Osteoblast (primary cell): Measurements from ENCODE around the gene VGLL4. TPM values are rescaled to one million over a fixed set of nuclear protein-coding genes. Genes with fewer than 3 reads are reported as not detected.

Source experiments
- DNase-seq: peaks from one replicate; pipeline ENCODE4 v3.0.0; 2011; ENCODE audit warnings: low spot score, mixed read lengths; ENCODE audit not compliant: insufficient read length; ENCODE audit errors: missing footprints
- H2AFZ ChIP-seq: 2 replicates; pipeline ENCODE4 v1.6.0; 2011; ENCODE audit warnings: mild to moderate bottlenecking, low read length
- H3K27ac ChIP-seq: 2 replicates; pipeline ENCODE4 v1.5.1; 2011; ENCODE audit warnings: mild to moderate bottlenecking, low read depth, low read length, moderate library complexity
- H3K27me3 ChIP-seq: 2 replicates; pipeline ENCODE4 v1.6.0; 2012; ENCODE audit warnings: mild to moderate bottlenecking, control low read depth, inconsistent platforms, low read length, moderate library complexity; ENCODE audit not compliant: insufficient read depth
- H3K36me3 ChIP-seq: 2 replicates; pipeline ENCODE4 v1.5.1; 2011; ENCODE audit warnings: mild to moderate bottlenecking, low read length, control low read depth, moderate library complexity; ENCODE audit not compliant: insufficient read depth
- H3K4me1 ChIP-seq: 2 replicates; pipeline ENCODE4 v1.5.1; 2011; ENCODE audit warnings: mild to moderate bottlenecking, low read length, control low read depth, moderate library complexity; ENCODE audit not compliant: insufficient read depth
- H3K4me2 ChIP-seq: 2 replicates; pipeline ENCODE4 v1.6.0; 2011; ENCODE audit warnings: mild to moderate bottlenecking, low read length; ENCODE audit not compliant: insufficient read depth
- H3K4me3 ChIP-seq: fragments of 200-600 bp; sonication (generic); 3 replicates; pipeline ENCODE4 v1.5.1; 2012; ENCODE audit warnings: mild to moderate bottlenecking, low read length, inconsistent platforms; ENCODE audit not compliant: insufficient read depth
- H3K79me2 ChIP-seq: 2 replicates; pipeline ENCODE4 v1.6.0; 2012; ENCODE audit warnings: mild to moderate bottlenecking, low read length, control low read depth, inconsistent platforms; ENCODE audit not compliant: insufficient read depth
- H3K9me3 ChIP-seq: 2 replicates; pipeline ENCODE4 v1.5.1; 2011; ENCODE audit warnings: low read depth, low read length, control low read depth
- H4K20me1 ChIP-seq: 2 replicates; pipeline ENCODE4 v1.6.0; 2012; ENCODE audit warnings: mild to moderate bottlenecking, low read length, control low read depth; ENCODE audit not compliant: insufficient read depth
- CTCF ChIP-seq: IDR thresholded peaks from 2 replicates; pipeline ENCODE4 v1.5.1; 2011; ENCODE audit warnings: mild to moderate bottlenecking, low read depth, low read length, moderate library complexity; ENCODE audit errors: extremely low read depth
- total RNA-seq: library from RNA; depleted of rRNA; stranded (reverse); fragments of >200 nt; gene quantifications from 2 replicates; pipeline ENCODE4 v1.2.3, GENCODE V29; 2012

The VGLL4 gene
- total RNA-seq, 1 donor = 68.8 TPM

GRCh38 chr3:11566916-11567315 is 76.8 kb downstream of the VGLL4 start:
- no peak overlapping the region for H3K4me2 ChIP-seq
- H3K9me3 ChIP-seq = no peaks in the 10 kb centered on the region
- no peak overlapping the region for H2AFZ ChIP-seq
- H3K27ac ChIP-seq = peak overlapping the region; percentile 100
- peaks cover 87% of the 10 kb centered on the region for H3K79me2 ChIP-seq
- H3K27me3 ChIP-seq = no peaks in the 10 kb centered on the region
- TF ChIP-seq CTCF = no peak
- no peak for DNase-seq
- no peak overlapping the region for H3K4me3 ChIP-seq
- peaks cover 43% of the 10 kb centered on the region for H3K36me3 ChIP-seq
- H4K20me1 ChIP-seq = peaks cover 3% of the 10 kb centered on the region
- H3K4me1 ChIP-seq = peaks cover 50% of the 10 kb centered on the region

- peaks cover 47% of the 10 kb centered on the region for H3K4me1 ChIP-seq
- H3K27ac ChIP-seq = peak overlapping the region; percentile 100
These were observed 77.2 kb downstream of the VGLL4 start for GRCh38 chr3:11566478-11566877.

GRCh38 chr3:11565932-11566331 is 77.8 kb downstream of the VGLL4 start:
- peaks cover 42% of the 10 kb centered on the region for H3K4me1 ChIP-seq
- H3K9me3 ChIP-seq = no peaks in the 10 kb centered on the region
- H3K27me3 ChIP-seq = no peaks in the 10 kb centered on the region
- TF ChIP-seq CTCF = no peak
- peaks cover 48% of the 10 kb centered on the region for H3K36me3 ChIP-seq
- peak overlapping the region; percentile 100 for H3K27ac ChIP-seq
- no peak overlapping the region for H3K4me2 ChIP-seq
- no peak for DNase-seq
- H3K4me3 ChIP-seq = no peak overlapping the region
- peaks cover 86% of the 10 kb centered on the region for H3K79me2 ChIP-seq
- no peak overlapping the region for H2AFZ ChIP-seq
- peaks cover 7% of the 10 kb centered on the region for H4K20me1 ChIP-seq

More at GRCh38 chr3:11566478-11566877, 77.2 kb downstream of the VGLL4 start:
- H3K9me3 ChIP-seq = no peaks in the 10 kb centered on the region
- peak; percentile 4 for DNase-seq
- H3K27me3 ChIP-seq = no peaks in the 10 kb centered on the region
- H3K79me2 ChIP-seq = peaks cover 86% of the 10 kb centered on the region
- no peak overlapping the region for H3K4me2 ChIP-seq
- H2AFZ ChIP-seq = no peak overlapping the region
- no peak for TF ChIP-seq CTCF
- H4K20me1 ChIP-seq = peaks cover 3% of the 10 kb centered on the region
- no peak overlapping the region for H3K4me3 ChIP-seq
- H3K36me3 ChIP-seq = peaks cover 43% of the 10 kb centered on the region

GRCh38 chr3:11565492-11565891 is 78.2 kb downstream of the VGLL4 start:
- peak; percentile 47 for DNase-seq
- Histone ChIP-seq H3K9me3 (no peaks in the 10 kb centered on the region), H3K4me1 (peaks cover 37% of the 10 kb centered on the region), H4K20me1 (peaks cover 11% of the 10 kb centered on the region), H3K4me3 (no peak overlapping the region), H3K79me2 (peaks cover 86% of the 10 kb centered on the region), H3K4me2 (no peak overlapping the region), H3K27me3 (no peaks in the 10 kb centered on the region), H3K36me3 (peaks cover 52% of the 10 kb centered on the region), H3K27ac (peak overlapping the region; percentile 31), H2AFZ (no peak overlapping the region)
- TF ChIP-seq CTCF = no peak
